ENCODE measurements around the gene METTL24. TPM values are rescaled to one million over a fixed set of nuclear protein-coding genes. Genes with fewer than 3 reads are reported as not detected.

Gene METTL24
- total and polyA plus RNA-seq, 2 donors (not counting 1 experiment from before 2014, with no cell fraction given): 0.18 to 2.6 TPM

- H3K9ac ChIP-seq (ENCODE audit: insufficient read depth, low read length): no peak overlapping the region
- no peaks in the 10 kb centered on the region for H4K20me1 ChIP-seq (ENCODE audit: control insufficient read depth, extremely low read depth, insufficient read depth, low read length)
- TF ChIP-seq CTCF (conservative IDR thresholded peaks at IDR 0.05 in 1 of 2, IDR thresholded peaks at IDR 0.05 in 1 of 2; ENCODE audit: low read depth in 1 of 2, low read length in 2 of 2) (no peak), EZH2 (IDR thresholded peaks at IDR 0.05; ENCODE audit: low read length, missing control alignments) (no peak)
- no peak for DNase-seq (ENCODE audit: low read depth in 2 of 2)
- H3K27ac ChIP-seq (ENCODE audit: insufficient read depth, low read length): no peak overlapping the region
- no peaks in the 10 kb centered on the region for H3K4me1 ChIP-seq (ENCODE audit: control insufficient read depth, extremely low read depth, insufficient read depth, low read length)
- H3K4me2 ChIP-seq (ENCODE audit: extremely low read depth, insufficient read depth, low read length): no peak overlapping the region
- H3K9me3 ChIP-seq (ENCODE audit: control insufficient read depth, insufficient read depth, low read depth, low read length): no peaks in the 10 kb centered on the region
- no peaks in the 10 kb centered on the region for H3K36me3 ChIP-seq (ENCODE audit: control insufficient read depth, insufficient read depth, low read length)
- H3K79me2 ChIP-seq (ENCODE audit: control insufficient read depth, insufficient read depth, low read length): no peaks in the 10 kb centered on the region
- no peak overlapping the region for H3K4me3 ChIP-seq (replicated peaks in 1 of 4; ENCODE audit: control extremely low read depth in 1 of 4, insufficient read depth in 1 of 4, low read depth in 3 of 4, low read length in 4 of 4)
- H3K27me3 ChIP-seq (ENCODE audit: control insufficient read depth, insufficient read depth, low read length): peaks cover 26% of the 10 kb centered on the region
- H2AFZ ChIP-seq (ENCODE audit: low read length): no peak overlapping the region
Observed at GRCh38 chr6:110363748-110364147, 5.6 kb upstream of the METTL24 start.

- peaks cover 23% of the 10 kb centered on the region for H3K27me3 ChIP-seq (ENCODE audit: control insufficient read depth, insufficient read depth, low read length)
- no peak for DNase-seq (ENCODE audit: low read depth in 2 of 2)
- H3K79me2 ChIP-seq (ENCODE audit: control insufficient read depth, insufficient read depth, low read length): no peaks in the 10 kb centered on the region
- no peaks in the 10 kb centered on the region for H3K9me3 ChIP-seq (ENCODE audit: control insufficient read depth, insufficient read depth, low read depth, low read length)
- H3K4me2 ChIP-seq (ENCODE audit: extremely low read depth, insufficient read depth, low read length): no peak overlapping the region
- H2AFZ ChIP-seq (ENCODE audit: low read length): no peak overlapping the region
- H4K20me1 ChIP-seq (ENCODE audit: control insufficient read depth, extremely low read depth, insufficient read depth, low read length): no peaks in the 10 kb centered on the region
- no peak for TF ChIP-seq EZH2 (IDR thresholded peaks at IDR 0.05; ENCODE audit: low read length, missing control alignments)
- TF ChIP-seq CTCF (conservative IDR thresholded peaks at IDR 0.05 in 1 of 2, IDR thresholded peaks at IDR 0.05 in 1 of 2; ENCODE audit: low read depth in 1 of 2, low read length in 2 of 2): no peak
- no peak overlapping the region for H3K27ac ChIP-seq (ENCODE audit: insufficient read depth, low read length)
- H3K4me3 ChIP-seq (replicated peaks in 1 of 4; ENCODE audit: control extremely low read depth in 1 of 4, insufficient read depth in 1 of 4, low read depth in 3 of 4, low read length in 4 of 4): no peak overlapping the region
- H3K9ac ChIP-seq (ENCODE audit: insufficient read depth, low read length): no peak overlapping the region
- H3K36me3 ChIP-seq (ENCODE audit: control insufficient read depth, insufficient read depth, low read length): no peaks in the 10 kb centered on the region
- H3K4me1 ChIP-seq (ENCODE audit: control insufficient read depth, extremely low read depth, insufficient read depth, low read length): no peaks in the 10 kb centered on the region
Observed at GRCh38 chr6:110360676-110361075, 2.5 kb upstream of the METTL24 start.

- no peaks in the 10 kb centered on the region for H3K36me3 ChIP-seq (ENCODE audit: control insufficient read depth, insufficient read depth, low read length)
- no peak for DNase-seq (ENCODE audit: low read depth in 2 of 2)
- no peak overlapping the region for H3K9ac ChIP-seq (ENCODE audit: insufficient read depth, low read length)
- TF ChIP-seq EZH2 (IDR thresholded peaks at IDR 0.05; ENCODE audit: low read length, missing control alignments) (no peak), CTCF (conservative IDR thresholded peaks at IDR 0.05 in 1 of 2, IDR thresholded peaks at IDR 0.05 in 1 of 2; ENCODE audit: low read depth in 1 of 2, low read length in 2 of 2) (no peak)
- no peaks in the 10 kb centered on the region for H4K20me1 ChIP-seq (ENCODE audit: control insufficient read depth, extremely low read depth, insufficient read depth, low read length)
- no peak overlapping the region for H3K4me2 ChIP-seq (ENCODE audit: extremely low read depth, insufficient read depth, low read length)
- H3K27ac ChIP-seq (ENCODE audit: insufficient read depth, low read length): no peak overlapping the region
- H3K4me3 ChIP-seq (replicated peaks in 1 of 4; ENCODE audit: control extremely low read depth in 1 of 4, insufficient read depth in 1 of 4, low read depth in 3 of 4, low read length in 4 of 4): no peak overlapping the region
- H3K4me1 ChIP-seq (ENCODE audit: control insufficient read depth, extremely low read depth, insufficient read depth, low read length): no peaks in the 10 kb centered on the region
- no peaks in the 10 kb centered on the region for H3K9me3 ChIP-seq (ENCODE audit: control insufficient read depth, insufficient read depth, low read depth, low read length)
- H3K27me3 ChIP-seq (ENCODE audit: control insufficient read depth, insufficient read depth, low read length): peaks cover 23% of the 10 kb centered on the region
- H2AFZ ChIP-seq (ENCODE audit: low read length): no peak overlapping the region
- H3K79me2 ChIP-seq (ENCODE audit: control insufficient read depth, insufficient read depth, low read length): no peaks in the 10 kb centered on the region
Observed at GRCh38 chr6:110359556-110359955, 1.4 kb upstream of the METTL24 start.

Data from fibroblast of lung (primary cell).